ENCODE results near the gene BSDC1.
A peak's percentile ranks its signal among the peaks of the same experiment; 100 is the strongest.

The BSDC1 gene

DNA sequence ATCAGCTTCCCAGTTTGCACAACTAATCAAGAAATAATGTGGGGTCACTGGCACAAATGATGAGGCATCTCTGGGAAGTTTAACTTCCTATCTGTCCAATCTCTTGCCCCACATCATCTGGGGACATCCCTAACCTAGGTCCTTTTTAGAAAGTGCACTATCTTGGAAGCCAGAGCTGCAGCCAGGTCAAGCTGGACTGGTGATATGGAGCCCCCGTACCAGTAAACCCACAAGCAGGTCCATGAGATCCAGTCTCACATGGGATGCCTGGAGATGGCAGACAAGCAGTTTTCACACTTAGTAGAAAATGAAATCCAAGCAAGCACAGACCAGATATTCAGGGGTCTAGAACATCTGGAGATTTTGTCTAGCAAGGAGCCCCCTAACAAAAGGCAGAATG, 27.5 kb upstream of the BSDC1 start:
- DNase-seq (ENCODE audit: extremely low read depth, low read depth), result no peak
- TF ChIP-seq, protein P1, sequence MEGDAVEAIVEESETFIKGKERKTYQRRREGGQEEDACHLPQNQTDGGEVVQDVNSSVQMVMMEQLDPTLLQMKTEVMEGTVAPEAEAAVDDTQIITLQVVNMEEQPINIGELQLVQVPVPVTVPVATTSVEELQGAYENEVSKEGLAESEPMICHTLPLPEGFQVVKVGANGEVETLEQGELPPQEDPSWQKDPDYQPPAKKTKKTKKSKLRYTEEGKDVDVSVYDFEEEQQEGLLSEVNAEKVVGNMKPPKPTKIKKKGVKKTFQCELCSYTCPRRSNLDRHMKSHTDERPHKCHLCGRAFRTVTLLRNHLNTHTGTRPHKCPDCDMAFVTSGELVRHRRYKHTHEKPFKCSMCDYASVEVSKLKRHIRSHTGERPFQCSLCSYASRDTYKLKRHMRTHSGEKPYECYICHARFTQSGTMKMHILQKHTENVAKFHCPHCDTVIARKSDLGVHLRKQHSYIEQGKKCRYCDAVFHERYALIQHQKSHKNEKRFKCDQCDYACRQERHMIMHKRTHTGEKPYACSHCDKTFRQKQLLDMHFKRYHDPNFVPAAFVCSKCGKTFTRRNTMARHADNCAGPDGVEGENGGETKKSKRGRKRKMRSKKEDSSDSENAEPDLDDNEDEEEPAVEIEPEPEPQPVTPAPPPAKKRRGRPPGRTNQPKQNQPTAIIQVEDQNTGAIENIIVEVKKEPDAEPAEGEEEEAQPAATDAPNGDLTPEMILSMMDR (IDR thresholded peaks at IDR 0.05; ENCODE audit: low read depth, low read length), result no peak

DNA sequence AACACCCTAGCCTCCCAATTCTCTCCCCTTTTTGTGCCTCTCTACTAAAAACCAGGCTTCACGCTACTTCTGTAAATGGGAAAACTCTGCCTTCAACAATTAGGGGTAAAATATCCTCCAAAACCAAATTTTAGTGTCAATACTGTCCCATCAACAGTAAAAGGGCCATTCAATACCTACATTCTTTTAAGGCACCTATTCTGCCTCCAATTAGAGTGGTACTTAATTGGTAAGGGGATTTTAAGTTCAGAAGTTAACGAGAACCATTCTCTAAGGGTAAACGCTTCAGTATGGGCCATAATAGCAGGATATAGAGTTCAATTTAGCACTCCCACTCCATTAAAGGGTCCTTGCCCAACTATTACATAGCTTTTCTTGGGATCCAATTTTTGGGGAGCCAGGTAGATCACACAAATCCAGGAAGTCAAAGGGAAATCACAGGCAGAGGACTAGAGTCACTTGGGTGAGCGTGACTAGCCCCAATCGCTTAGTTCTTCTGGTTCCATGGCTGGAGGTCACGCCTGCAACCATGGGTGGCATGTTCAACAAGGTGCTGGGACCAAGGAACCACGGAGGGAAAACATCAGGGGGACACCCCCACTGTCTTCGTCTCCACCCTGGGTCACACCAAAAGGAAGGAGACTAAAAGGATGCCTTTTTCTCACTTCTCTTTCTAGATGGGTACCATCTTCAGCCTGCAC, 20.1 kb upstream of the BSDC1 start:
- DNase-seq (ENCODE audit: extremely low read depth, low read depth), result no peak
- TF ChIP-seq, protein P1 (IDR thresholded peaks at IDR 0.05; ENCODE audit: low read depth, low read length), result no peak

DNA sequence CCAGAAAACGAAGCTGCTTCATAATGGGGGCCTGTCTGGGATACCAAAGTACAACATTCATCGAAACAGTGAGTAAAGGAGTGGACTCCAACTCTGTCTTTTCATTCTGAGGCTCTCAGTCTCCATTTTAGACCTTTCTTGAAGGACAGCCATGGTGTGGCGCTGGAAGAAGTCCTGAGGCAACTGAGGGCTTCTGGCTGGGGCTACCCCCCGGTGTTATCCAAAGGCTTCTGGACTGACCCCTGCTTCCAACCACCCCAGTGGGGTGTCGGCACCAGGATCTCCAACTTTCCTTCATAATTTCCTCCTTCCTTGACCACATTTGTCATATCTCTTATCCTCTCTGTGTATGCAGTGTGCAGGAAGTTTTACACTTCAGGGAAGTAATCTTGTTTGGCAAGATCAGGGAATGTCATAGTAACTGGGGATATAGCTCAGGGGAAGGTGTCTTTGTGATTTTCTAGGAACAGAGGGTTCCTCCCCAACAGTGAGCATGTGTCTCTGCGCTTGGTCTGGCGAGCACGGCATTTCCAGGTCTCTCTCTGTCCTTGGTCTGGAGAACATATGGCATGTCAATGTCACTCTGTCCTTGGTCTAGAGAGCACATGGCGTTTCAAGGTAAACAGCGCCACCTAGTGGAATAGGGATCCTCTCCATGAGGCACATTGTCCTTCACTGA, 19.4 kb upstream of the BSDC1 start:
- TF ChIP-seq, protein P1 (IDR thresholded peaks at IDR 0.05; ENCODE audit: low read depth, low read length), result peak; percentile 86
- DNase-seq (ENCODE audit: extremely low read depth, low read depth), result peak; percentile 16

DNA sequence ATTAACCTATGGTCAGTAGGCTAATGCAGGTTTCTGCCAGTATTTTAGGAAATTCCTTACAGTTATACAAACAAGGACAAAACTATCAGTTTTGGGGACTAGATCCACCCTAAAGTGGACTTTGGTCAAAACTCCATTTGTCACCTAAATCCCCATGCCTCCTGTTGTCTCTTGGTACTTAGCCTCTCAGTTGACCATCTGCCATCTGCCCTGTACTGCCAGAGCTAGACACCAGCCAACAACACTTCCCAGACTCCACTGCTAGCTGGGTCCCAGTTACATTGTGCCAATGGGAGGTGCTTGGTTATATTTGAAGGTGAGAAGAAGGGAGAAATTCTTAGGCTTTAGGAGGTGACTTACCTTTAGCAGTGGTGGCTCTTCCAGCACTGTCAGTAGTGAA, 17.0 kb upstream of the BSDC1 start:
- no peak for DNase-seq (ENCODE audit: extremely low read depth, low read depth)
- TF ChIP-seq, protein P1 (IDR thresholded peaks at IDR 0.05; ENCODE audit: low read depth, low read length), result no peak

DNA sequence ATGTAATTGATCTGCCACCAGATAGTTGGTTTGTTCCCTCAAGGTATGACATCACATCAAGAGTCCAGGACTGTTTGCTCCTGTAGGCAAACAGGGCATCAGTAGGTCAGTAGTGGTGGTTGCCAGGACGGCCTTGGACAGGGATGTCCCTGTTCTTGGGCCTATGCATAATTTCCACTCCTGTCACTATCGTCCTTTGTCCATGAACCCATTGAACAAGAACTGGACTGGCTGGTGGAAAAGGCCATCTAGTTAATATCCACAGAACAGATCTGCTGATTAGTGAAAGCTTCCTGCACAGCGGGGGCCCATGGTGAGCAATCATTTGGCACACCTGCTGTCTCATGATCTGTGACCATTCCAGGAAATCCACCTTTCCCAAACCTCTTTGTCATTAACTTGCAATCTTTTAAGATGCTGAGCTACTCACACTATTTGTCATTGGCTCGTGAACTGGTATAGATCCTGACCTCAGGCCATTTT, 12.4 kb upstream of the BSDC1 start:
- no peak for DNase-seq (ENCODE audit: extremely low read depth, low read depth)
- TF ChIP-seq, protein P1 (IDR thresholded peaks at IDR 0.05; ENCODE audit: low read depth, low read length), result no peak

DNA sequence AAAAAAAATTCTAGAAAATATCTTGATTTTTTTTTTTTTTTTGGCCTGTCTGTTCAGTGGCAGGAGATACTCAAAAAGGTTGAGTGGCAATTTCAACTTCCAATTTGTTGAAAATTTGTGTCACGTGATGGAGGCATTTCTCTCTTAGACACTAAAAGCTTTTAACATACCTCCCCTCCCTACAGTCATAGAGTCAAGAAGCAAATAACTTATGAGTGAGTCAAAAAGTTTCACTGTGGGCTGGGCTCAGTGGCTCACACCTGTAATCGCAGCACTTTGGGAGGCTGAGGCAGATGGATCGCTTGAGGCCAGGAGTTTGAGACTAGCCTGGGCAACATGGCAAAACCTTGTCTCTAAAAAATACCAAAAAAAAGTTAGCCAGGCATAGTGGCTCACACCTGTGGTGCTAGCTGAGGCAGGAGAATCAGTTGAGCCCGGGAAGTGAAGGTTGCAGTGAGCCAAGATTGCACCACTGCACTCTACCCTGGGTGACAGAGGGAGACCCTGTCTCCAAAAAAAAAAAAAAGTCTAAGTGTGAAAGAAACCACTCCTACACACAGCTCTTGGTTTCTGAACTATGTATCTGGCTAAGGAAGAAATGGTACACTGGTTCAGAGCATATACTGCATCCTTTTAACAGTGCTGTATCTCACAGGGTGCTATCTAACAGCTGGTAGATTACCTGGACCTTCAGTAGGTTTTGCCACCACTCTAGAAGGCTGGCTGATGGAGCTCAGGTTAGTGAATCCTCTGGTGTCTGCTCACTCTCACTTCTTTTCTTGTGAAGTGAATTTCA, 11.6 kb upstream of the BSDC1 start:
- DNase-seq (ENCODE audit: extremely low read depth, low read depth), result no peak
- TF ChIP-seq, protein P1 (IDR thresholded peaks at IDR 0.05; ENCODE audit: low read depth, low read length), result no peak
